Osteocyte (in vitro differentiated cells): Measurements from ENCODE around the gene ACTA2. TPM values are rescaled to one million over a fixed set of nuclear protein-coding genes. Genes with fewer than 3 reads are reported as not detected.
"Not testable (repeated sequence)": the region's sequence is repeated elsewhere in the genome, so short reads cannot be mapped to it uniquely, and the experiment has no call there.

Source experiments
- DNase-seq: peaks from one replicate; pipeline ENCODE4 v3.0.0; 2021; ENCODE audit warnings: mixed read lengths; ENCODE audit not compliant: unreplicated experiment; ENCODE audit errors: extremely low spot score
- H3K27ac Mint-ChIP-seq: one replicate; pipeline ENCODE4 v1.8.0; 2021; ENCODE audit warnings: mild to moderate bottlenecking, mixed read lengths; ENCODE audit not compliant: unreplicated experiment
- H3K27me3 Mint-ChIP-seq: one replicate; pipeline ENCODE4 v1.8.0; 2021; ENCODE audit warnings: mixed read lengths; ENCODE audit not compliant: unreplicated experiment
- H3K36me3 Mint-ChIP-seq: one replicate; pipeline ENCODE4 v1.8.0; 2021; ENCODE audit warnings: mixed read lengths; ENCODE audit not compliant: unreplicated experiment
- H3K4me1 Mint-ChIP-seq: one replicate; pipeline ENCODE4 v1.8.0; 2021; ENCODE audit warnings: mixed read lengths; ENCODE audit not compliant: unreplicated experiment
- H3K4me3 Mint-ChIP-seq: one replicate; pipeline ENCODE4 v1.8.0; 2021; ENCODE audit warnings: mild to moderate bottlenecking, moderate library complexity, mixed read lengths; ENCODE audit not compliant: unreplicated experiment
- H3K9me3 Mint-ChIP-seq: one replicate; pipeline ENCODE4 v1.8.0; 2021; ENCODE audit warnings: mixed read lengths; ENCODE audit not compliant: unreplicated experiment
- total RNA-seq: library from RNA; stranded (reverse); gene quantifications from 2 replicates; pipeline ENCODE4 v1.2.1, GENCODE V29; 2021
- TF ChIP-seq, protein P1 (sequence below): fragments of 200-600 bp; sonication (generic); IDR thresholded peaks from 2 replicates; pipeline ENCODE4 v1.5.0; 2021; ENCODE audit warnings: antibody characterized with exemption, mild to moderate bottlenecking, moderate library complexity

ACTA2 gene
- total RNA-seq, 1 donor from 2014 or later: 329 TPM

DNA sequence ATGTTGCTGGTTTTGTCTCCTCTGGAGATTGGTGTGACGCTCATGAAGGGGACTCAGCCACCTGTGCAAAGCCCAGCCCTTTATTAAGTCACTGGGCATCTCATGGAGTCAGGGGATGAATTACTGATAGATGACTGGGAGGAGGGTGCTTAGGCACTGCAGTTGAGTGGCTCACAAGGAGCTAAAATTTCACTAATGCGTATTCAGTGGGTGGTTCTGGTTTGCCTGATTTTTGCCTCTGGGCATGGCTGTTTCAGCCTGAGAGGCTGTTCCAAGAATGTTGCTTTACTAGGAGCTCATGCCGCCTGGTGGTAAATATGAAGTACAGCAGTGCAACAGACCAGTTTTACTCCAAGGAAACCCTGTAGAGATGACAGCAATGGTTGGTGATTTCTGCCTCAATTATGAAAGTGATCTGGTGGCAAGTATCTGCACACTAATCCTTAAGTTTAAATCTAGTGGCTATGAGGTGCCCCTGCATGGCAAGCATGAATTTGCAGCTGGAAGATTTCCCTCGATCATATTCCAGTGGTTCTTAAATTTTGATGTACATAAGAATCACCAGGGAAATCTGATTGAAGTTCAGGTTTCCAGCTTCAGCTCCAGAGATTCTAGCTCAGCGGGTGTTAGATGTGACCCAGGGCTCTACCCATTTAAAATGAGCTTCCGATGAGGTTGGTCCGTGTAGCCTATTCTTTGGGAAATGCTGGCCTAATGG, 19.9 kb downstream of the ACTA2 start:
- peaks cover 6% of the 10 kb centered on the region for H3K36me3 Mint-ChIP-seq
- H3K9me3 Mint-ChIP-seq: no peaks in the 10 kb centered on the region
- no peak overlapping the region for H3K4me3 Mint-ChIP-seq
- TF ChIP-seq, protein P1, sequence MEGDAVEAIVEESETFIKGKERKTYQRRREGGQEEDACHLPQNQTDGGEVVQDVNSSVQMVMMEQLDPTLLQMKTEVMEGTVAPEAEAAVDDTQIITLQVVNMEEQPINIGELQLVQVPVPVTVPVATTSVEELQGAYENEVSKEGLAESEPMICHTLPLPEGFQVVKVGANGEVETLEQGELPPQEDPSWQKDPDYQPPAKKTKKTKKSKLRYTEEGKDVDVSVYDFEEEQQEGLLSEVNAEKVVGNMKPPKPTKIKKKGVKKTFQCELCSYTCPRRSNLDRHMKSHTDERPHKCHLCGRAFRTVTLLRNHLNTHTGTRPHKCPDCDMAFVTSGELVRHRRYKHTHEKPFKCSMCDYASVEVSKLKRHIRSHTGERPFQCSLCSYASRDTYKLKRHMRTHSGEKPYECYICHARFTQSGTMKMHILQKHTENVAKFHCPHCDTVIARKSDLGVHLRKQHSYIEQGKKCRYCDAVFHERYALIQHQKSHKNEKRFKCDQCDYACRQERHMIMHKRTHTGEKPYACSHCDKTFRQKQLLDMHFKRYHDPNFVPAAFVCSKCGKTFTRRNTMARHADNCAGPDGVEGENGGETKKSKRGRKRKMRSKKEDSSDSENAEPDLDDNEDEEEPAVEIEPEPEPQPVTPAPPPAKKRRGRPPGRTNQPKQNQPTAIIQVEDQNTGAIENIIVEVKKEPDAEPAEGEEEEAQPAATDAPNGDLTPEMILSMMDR: peak; percentile 92
- peaks cover 17% of the 10 kb centered on the region for H3K4me1 Mint-ChIP-seq
- no peaks in the 10 kb centered on the region for H3K27me3 Mint-ChIP-seq
- peak overlapping the region; percentile 23 for H3K27ac Mint-ChIP-seq
- DNase-seq: peak; percentile 88

- H3K4me1 Mint-ChIP-seq: peaks cover 24% of the 10 kb centered on the region
- not testable (repeated sequence) for DNase-seq, H3K9me3 Mint-ChIP-seq, H3K27ac Mint-ChIP-seq, H3K4me3 Mint-ChIP-seq, H3K27me3 Mint-ChIP-seq, H3K36me3 Mint-ChIP-seq
Measured at GRCh38 chr10:88932029-88932428, 20.5 kb downstream of the ACTA2 start.

DNA sequence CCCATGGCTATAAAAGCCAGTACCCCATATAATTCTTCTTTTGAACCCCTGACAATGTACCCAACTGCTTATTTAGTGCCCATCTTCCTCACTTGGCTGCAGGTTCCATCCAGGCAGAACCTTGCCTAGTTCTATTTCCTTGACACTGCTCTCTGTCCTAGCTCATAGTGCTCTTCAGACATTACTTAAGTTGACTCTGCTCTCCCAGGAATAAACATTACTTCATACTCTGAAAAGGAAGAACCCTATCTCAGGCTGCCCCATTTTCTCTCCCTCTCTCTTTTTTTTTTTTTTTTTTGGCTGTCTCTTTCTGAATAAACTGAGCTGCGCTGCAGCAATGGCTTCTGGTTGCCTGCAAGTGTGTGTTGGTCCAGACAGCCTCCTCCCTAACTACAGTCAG, 21.0 kb downstream of the ACTA2 start:
- Mint-ChIP-seq H3K4me1 (peaks cover 29% of the 10 kb centered on the region), H3K27me3 (no peaks in the 10 kb centered on the region), H3K36me3 (peaks cover 1% of the 10 kb centered on the region), H3K27ac (no peak overlapping the region), H3K4me3 (no peak overlapping the region), H3K9me3 (no peaks in the 10 kb centered on the region)
- TF ChIP-seq, protein P1: no peak
- DNase-seq: no peak

DNA sequence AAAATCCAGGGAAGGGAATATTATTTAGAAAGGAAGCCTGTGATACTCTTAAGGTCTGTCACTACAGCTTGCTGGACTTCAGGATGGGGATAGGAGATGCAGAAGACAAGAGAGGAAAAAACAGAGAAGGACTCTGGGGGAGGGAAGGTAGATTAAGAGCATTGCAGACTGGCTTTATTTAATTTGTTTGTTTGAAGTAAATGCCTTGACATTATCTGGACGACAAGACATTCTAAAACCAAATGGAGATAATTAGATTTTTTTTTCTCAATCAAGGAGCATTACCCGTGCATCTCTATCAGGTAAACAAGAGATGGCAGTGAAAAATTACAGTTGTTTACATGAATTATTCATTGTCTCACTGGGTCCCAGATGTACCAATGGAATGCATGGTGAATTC, 24.3 kb downstream of the ACTA2 start:
- H3K4me1 Mint-ChIP-seq: peaks cover 32% of the 10 kb centered on the region
- no peak overlapping the region for H3K27ac Mint-ChIP-seq
- peaks cover 3% of the 10 kb centered on the region for H3K36me3 Mint-ChIP-seq
- TF ChIP-seq, protein P1: no peak
- DNase-seq: no peak
- no peak overlapping the region for H3K4me3 Mint-ChIP-seq
- H3K27me3 Mint-ChIP-seq: no peaks in the 10 kb centered on the region
- H3K9me3 Mint-ChIP-seq: no peaks in the 10 kb centered on the region

- no peaks in the 10 kb centered on the region for H3K9me3 Mint-ChIP-seq
- H3K27ac Mint-ChIP-seq: peak overlapping the region; percentile 70
- peaks cover 6% of the 10 kb centered on the region for H3K36me3 Mint-ChIP-seq
- TF ChIP-seq, protein P1: no peak
- DNase-seq: no peak
- peaks cover 24% of the 10 kb centered on the region for H3K4me1 Mint-ChIP-seq
- no peaks in the 10 kb centered on the region for H3K27me3 Mint-ChIP-seq
- H3K4me3 Mint-ChIP-seq: no peak overlapping the region
Measured at GRCh38 chr10:88927416-88927690, 25.2 kb downstream of the ACTA2 start.
